HCT116 (cell line): Measurements from ENCODE around the gene TUBA4A. TPM values are rescaled to one million over a fixed set of nuclear protein-coding genes. Genes with fewer than 3 reads are reported as not detected.

Source experiments
- ATAC-seq: fragments of 200-7000 bp; cut with Tn5 transposase; 2 replicates; pipeline ENCODE4 v1.9.1; 2020; ENCODE audit warnings: mild to moderate bottlenecking, moderate library complexity
- BruUV-seq: library from RNA; stranded (reverse); fragments of 400-500 nt; replicated peaks from 2 replicates; lab custom pipeline; 2021; lab: Mats Ljungman, UMichigan
- CTCF ChIA-PET: fragments of 300-600 bp; sonication (Branson Sonifier 250); formaldehyde crosslinking; loops from one replicate; lab custom pipeline; 2021; ENCODE audit warnings: antibody characterized with exemption; lab: Charles Lee
- POLR2A ChIA-PET: fragments of 300-600, 350-600 bp; sonication (Branson Sonifier 250); formaldehyde crosslinking; loops from one replicate; lab custom pipeline; 2021; ENCODE audit warnings: antibody characterized with exemption; lab: Charles Lee
- RAD21 ChIA-PET, 2 experiments: fragments of 300-600 bp; sonication (Branson Sonifier 250); formaldehyde crosslinking; loops; one replicate each; lab custom pipeline; 2023; ENCODE audit warnings: low total read pairs in 2 of 2; ENCODE audit not compliant: uncharacterized antibody in 2 of 2, unreplicated experiment in 2 of 2, low non-redundant PET in 1 of 2; lab: Charles Lee
- DNase-seq: peaks from one replicate; pipeline ENCODE4 v3.0.0-alpha.2; 2010; ENCODE audit warnings: low read depth, low spot score
- H2AFZ ChIP-seq: fragments of 200-600 bp; shearing (Covaris generic), sonication (generic); 2 replicates; pipeline ENCODE4 v1.6.1; 2017; ENCODE audit warnings: low read depth, mixed run types, mixed read lengths, antibody characterized with exemption, low read length; ENCODE audit not compliant: poor library complexity, severe bottlenecking
- H3K27ac ChIP-seq: 2 replicates; pipeline ENCODE4 v1.5.1; 2012; ENCODE audit warnings: low read depth, low read length
- H3K27me3 ChIP-seq: fragments of 200-600 bp; sonication (generic); 2 replicates; pipeline ENCODE4 v1.6.1; 2016; ENCODE audit warnings: mixed run types, low read length, mixed read lengths; ENCODE audit not compliant: insufficient read depth
- H3K36me3 ChIP-seq, 2 experiments: fragments of 200-500 bp in 1 of 2; fragments of 200-600 bp in 1 of 2; sonication (Bioruptor generic) in 1 of 2; sonication (generic) in 1 of 2; 2 replicates each; pipeline versions ENCODE4 v1.5.1 to v1.6.1; 2014 to 2016; ENCODE audit warnings: low read length in 2 of 2, inconsistent platforms in 1 of 2, mixed read lengths in 1 of 2, mixed run types in 1 of 2; ENCODE audit not compliant: insufficient read depth in 2 of 2, control insufficient read depth in 1 of 2
- H3K4me1 ChIP-seq, 2 experiments: fragments of 200-600 bp in 1 of 2; sonication (generic) in 1 of 2; 2 replicates each; pipeline versions ENCODE4 v1.5.1 to v1.6.1; 2012 to 2017; ENCODE audit warnings: low read length in 2 of 2, inconsistent platforms in 1 of 2, mild to moderate bottlenecking in 1 of 2, mixed read lengths in 1 of 2, mixed run types in 1 of 2, moderate library complexity in 1 of 2; ENCODE audit not compliant: insufficient read depth in 2 of 2, control insufficient read depth in 1 of 2
- H3K4me2 ChIP-seq: fragments of 200-600 bp; sonication (generic); 2 replicates; pipeline ENCODE4 v1.6.1; 2017; ENCODE audit warnings: mixed run types, low read length, mixed read lengths
- H3K4me3 ChIP-seq, 2 experiments: fragments of 200-600 bp in 1 of 2; sonication (generic) in 1 of 2; replicated peaks in 1 of 2; 2 replicates each; pipeline ENCODE4 v1.5.1; 2011 to 2016; ENCODE audit warnings: low read length in 2 of 2, control low read depth in 1 of 2, low read depth in 1 of 2, mild to moderate bottlenecking in 1 of 2, mixed read lengths in 1 of 2, mixed run types in 1 of 2
- H3K79me2 ChIP-seq: fragments of 200-600 bp; sonication (generic); 2 replicates; pipeline ENCODE4 v1.6.1; 2017; ENCODE audit warnings: mild to moderate bottlenecking, mixed run types, low read length, moderate library complexity, mixed read lengths; ENCODE audit not compliant: insufficient read depth
- H3K9ac ChIP-seq: fragments of 200-600 bp; sonication (generic); 2 replicates; pipeline ENCODE4 v1.6.1; 2016; ENCODE audit warnings: low read length, mixed read lengths
- H3K9me2 ChIP-seq: fragments of 200-600 bp; sonication (generic), shearing (Covaris generic); 2 replicates; pipeline ENCODE4 v1.6.1; 2017; ENCODE audit warnings: mixed run types, mild to moderate bottlenecking, moderate library complexity; ENCODE audit not compliant: insufficient read depth
- H3K9me3 ChIP-seq, 2 experiments: fragments of 200-500 bp in 1 of 2; fragments of 200-600 bp in 1 of 2; sonication (Bioruptor generic) in 1 of 2; sonication (generic) in 1 of 2; 2 replicates each; pipeline ENCODE4 v1.6.1; 2014 to 2017; ENCODE audit warnings: low read length in 2 of 2, mixed read lengths in 2 of 2, inconsistent platforms in 1 of 2, low read depth in 1 of 2, mild to moderate bottlenecking in 1 of 2, mixed run types in 1 of 2, moderate library complexity in 1 of 2; ENCODE audit not compliant: control insufficient read depth in 1 of 2, insufficient read depth in 1 of 2
- H4K20me1 ChIP-seq: fragments of 200-600 bp; sonication (generic), shearing (Covaris generic); 2 replicates; pipeline ENCODE4 v1.6.1; 2017; ENCODE audit warnings: mixed run types, mild to moderate bottlenecking, moderate library complexity; ENCODE audit not compliant: insufficient read depth
- ELF1 ChIP-seq: IDR thresholded peaks from 2 replicates; pipeline ENCODE4 v1.6.1; 2012; ENCODE audit warnings: low read depth, borderline replicate concordance
- POLR2A ChIP-seq: IDR thresholded peaks from 2 replicates; pipeline ENCODE4 v1.7.0; 2011; ENCODE audit warnings: borderline replicate concordance; ENCODE audit not compliant: insufficient read depth, insufficient read length; ENCODE audit errors: extremely low read depth
- POLR2AphosphoS5 ChIP-seq: IDR thresholded peaks from 2 replicates; pipeline ENCODE4 v1.6.1; 2011; ENCODE audit warnings: mild to moderate bottlenecking, low read depth, low read length, moderate library complexity
- SP1 ChIP-seq: IDR thresholded peaks from 2 replicates; pipeline ENCODE4 v1.6.1; 2012; ENCODE audit warnings: low read depth
- ZFX ChIP-seq: fragments of 450-650 bp; IDR thresholded peaks from 2 replicates; pipeline ENCODE4 v1.6.1; 2017
- intact Hi-C: fragments of 100-400 bp; cut with micrococcal nuclease; formaldehyde crosslinking; loops from 2 replicates; pipeline ENCODE4 v1.10.0; 2022
- total RNA-seq: library from RNA; stranded (reverse); gene quantifications from one replicate; pipeline ENCODE4 v1.2.1, GENCODE V29; 2021; ENCODE audit not compliant: unreplicated experiment
- TF ChIP-seq, protein P1 (sequence below): IDR thresholded peaks from 2 replicates; pipeline ENCODE4 v1.6.1; 2011; ENCODE audit warnings: mild to moderate bottlenecking, low read length, moderate library complexity; ENCODE audit not compliant: insufficient replicate concordance; ENCODE audit errors: extremely low read depth
- TF ChIP-seq, protein P2 (sequence below), 3 experiments: fragments of 200-600 bp in 1 of 3; sonication (generic) in 1 of 3; IDR thresholded peaks in 2 of 3; conservative IDR thresholded peaks in 1 of 3; 2 replicates each; pipeline ENCODE4 v1.5.1; 2012 to 2017; ENCODE audit warnings: low read depth in 2 of 3, low read length in 2 of 3, antibody characterized with exemption in 1 of 3, borderline replicate concordance in 1 of 3, control low read depth in 1 of 3, mild to moderate bottlenecking in 1 of 3, mixed read lengths in 1 of 3, mixed run types in 1 of 3, moderate library complexity in 1 of 3; ENCODE audit not compliant: insufficient read depth in 1 of 3
- TF ChIP-seq, protein P3 (sequence below): IDR thresholded peaks from 2 replicates; pipeline ENCODE4 v1.6.1; 2012

The TUBA4A gene
- total RNA-seq, 1 experiment from 2014 or later = 32.7 TPM

DNA sequence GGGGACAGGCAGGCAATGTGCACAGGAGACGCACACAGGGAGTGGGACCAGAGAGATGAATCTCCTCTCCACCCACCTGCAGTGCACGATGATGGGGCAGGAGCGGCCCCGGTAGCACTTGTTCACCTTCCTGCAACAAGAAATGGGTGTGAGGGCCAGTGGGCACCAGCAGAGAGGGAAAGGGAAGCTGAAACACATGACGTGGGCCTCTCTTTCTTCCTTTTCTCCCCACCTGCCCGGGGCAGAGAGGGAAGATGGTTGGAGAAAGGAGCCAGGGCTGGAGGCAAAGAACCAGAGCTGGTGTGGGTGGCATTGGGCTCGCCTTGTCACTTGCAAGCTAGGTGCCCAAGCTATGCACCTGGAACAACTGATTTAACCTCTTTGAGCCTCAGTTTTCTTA lies 37.7 kb upstream of the TUBA4A start:
- H2AFZ ChIP-seq = no peak overlapping the region
- no peaks in the 10 kb centered on the region for H3K9me3 ChIP-seq
- no peaks in the 10 kb centered on the region for H3K36me3 ChIP-seq
- no peaks in the 10 kb centered on the region for H4K20me1 ChIP-seq
- no peaks in the 10 kb centered on the region for H3K79me2 ChIP-seq
- H3K9ac ChIP-seq = no peak overlapping the region
- no peaks in the 10 kb centered on the region for H3K27me3 ChIP-seq
- TF ChIP-seq POLR2AphosphoS5 (no peak), POLR2A (no peak), ZFX (no peak), ELF1 (no peak)
- TF ChIP-seq, protein P1, sequence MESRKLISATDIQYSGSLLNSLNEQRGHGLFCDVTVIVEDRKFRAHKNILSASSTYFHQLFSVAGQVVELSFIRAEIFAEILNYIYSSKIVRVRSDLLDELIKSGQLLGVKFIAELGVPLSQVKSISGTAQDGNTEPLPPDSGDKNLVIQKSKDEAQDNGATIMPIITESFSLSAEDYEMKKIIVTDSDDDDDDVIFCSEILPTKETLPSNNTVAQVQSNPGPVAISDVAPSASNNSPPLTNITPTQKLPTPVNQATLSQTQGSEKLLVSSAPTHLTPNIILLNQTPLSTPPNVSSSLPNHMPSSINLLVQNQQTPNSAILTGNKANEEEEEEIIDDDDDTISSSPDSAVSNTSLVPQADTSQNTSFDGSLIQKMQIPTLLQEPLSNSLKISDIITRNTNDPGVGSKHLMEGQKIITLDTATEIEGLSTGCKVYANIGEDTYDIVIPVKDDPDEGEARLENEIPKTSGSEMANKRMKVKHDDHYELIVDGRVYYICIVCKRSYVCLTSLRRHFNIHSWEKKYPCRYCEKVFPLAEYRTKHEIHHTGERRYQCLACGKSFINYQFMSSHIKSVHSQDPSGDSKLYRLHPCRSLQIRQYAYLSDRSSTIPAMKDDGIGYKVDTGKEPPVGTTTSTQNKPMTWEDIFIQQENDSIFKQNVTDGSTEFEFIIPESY = no peak
- POLR2A ChIA-PET = no interaction called here
- CTCF ChIA-PET = no interaction called here
- intact Hi-C loops = no loop called here
- H3K9me2 ChIP-seq = no peaks in the 10 kb centered on the region
- no peak overlapping the region for H3K27ac ChIP-seq
- BruUV-seq = no TSS peak
- ATAC-seq (no peak), DNase-seq (no peak)
- no peak overlapping the region for H3K4me2 ChIP-seq
- RAD21 ChIA-PET = no interaction called here
- no peak overlapping the region for H3K4me3 ChIP-seq
- H3K4me1 ChIP-seq = peaks cover 13 to 26% of the 10 kb centered on the region in 2 experiments

DNA sequence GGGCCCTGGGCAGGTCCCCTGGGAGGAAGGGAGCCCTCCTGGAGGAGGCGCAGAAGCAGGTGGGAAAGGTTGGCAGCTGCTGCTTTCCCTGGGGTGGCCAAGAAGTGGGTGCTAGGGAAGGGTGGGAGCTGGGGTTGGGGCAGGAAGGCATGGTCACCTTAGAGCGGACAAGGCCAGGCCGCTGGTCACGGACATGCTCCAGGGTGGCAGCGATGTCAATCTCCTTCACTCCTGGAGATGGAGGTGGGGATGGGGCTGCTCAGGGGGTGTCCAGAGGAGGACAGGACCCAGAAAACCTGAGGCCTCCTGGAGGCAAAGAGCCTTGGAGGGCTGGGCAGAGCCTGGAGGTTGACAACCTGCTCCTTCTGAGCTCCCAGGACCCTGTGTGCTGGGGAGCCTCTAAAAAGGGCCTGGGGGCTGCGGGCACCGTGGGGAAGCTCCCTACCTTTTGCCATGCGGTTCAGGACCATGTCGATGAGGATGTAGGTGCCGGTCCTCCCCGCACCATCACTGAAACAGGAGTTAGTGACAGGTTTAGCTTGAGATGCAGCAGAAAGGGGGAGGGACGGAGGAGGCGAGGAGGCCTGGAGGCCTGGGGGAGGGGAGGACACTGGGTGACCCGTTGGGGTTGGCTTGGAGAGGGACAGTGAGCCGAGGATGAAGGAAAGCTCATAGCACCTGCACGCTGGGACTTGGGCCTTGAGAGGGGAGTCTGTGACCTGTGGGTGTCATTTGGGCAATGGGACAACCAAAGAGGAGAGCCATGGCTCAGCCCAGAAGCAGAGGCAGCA lies 36.9 kb upstream of the TUBA4A start:
- ChIA-PET POLR2A (no interaction called here), RAD21 (no interaction called here), CTCF (interaction anchor here (1.0 kb wide), 1 partner anchor 11 kb away, joined by 3 read pairs; the partner anchor contains the start of gene DNAJB2)
- Histone ChIP-seq H3K27ac (no peak overlapping the region), H2AFZ (no peak overlapping the region), H4K20me1 (no peaks in the 10 kb centered on the region), H3K4me3 (no peak overlapping the region), H3K4me1 (peaks cover 16 to 30% of the 10 kb centered on the region in 2 experiments), H3K9ac (no peak overlapping the region), H3K9me3 (no peaks in the 10 kb centered on the region), H3K9me2 (no peaks in the 10 kb centered on the region), H3K36me3 (no peaks in the 10 kb centered on the region), H3K27me3 (no peaks in the 10 kb centered on the region), H3K79me2 (no peaks in the 10 kb centered on the region), H3K4me2 (no peak overlapping the region)
- no peak for TF ChIP-seq SP1
- TF ChIP-seq, protein P2, sequence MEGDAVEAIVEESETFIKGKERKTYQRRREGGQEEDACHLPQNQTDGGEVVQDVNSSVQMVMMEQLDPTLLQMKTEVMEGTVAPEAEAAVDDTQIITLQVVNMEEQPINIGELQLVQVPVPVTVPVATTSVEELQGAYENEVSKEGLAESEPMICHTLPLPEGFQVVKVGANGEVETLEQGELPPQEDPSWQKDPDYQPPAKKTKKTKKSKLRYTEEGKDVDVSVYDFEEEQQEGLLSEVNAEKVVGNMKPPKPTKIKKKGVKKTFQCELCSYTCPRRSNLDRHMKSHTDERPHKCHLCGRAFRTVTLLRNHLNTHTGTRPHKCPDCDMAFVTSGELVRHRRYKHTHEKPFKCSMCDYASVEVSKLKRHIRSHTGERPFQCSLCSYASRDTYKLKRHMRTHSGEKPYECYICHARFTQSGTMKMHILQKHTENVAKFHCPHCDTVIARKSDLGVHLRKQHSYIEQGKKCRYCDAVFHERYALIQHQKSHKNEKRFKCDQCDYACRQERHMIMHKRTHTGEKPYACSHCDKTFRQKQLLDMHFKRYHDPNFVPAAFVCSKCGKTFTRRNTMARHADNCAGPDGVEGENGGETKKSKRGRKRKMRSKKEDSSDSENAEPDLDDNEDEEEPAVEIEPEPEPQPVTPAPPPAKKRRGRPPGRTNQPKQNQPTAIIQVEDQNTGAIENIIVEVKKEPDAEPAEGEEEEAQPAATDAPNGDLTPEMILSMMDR (IDR thresholded peaks at IDR 0.05 in 2 of 3, conservative IDR thresholded peaks at IDR 0.05 in 1 of 3; ENCODE audit: borderline replicate concordance in 1 of 3, insufficient read depth in 1 of 3, low read depth in 2 of 3, low read length in 2 of 3) = no peak
- TF ChIP-seq, protein P3, sequence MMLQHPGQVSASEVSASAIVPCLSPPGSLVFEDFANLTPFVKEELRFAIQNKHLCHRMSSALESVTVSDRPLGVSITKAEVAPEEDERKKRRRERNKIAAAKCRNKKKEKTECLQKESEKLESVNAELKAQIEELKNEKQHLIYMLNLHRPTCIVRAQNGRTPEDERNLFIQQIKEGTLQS = no peak
- BruUV-seq = no TSS peak
- ATAC-seq = no peak
- intact Hi-C loops = no loop called here
- no peak for DNase-seq
